Right lobe of liver (tissue), 4 donors: ENCODE results near the gene CLSTN1.

ENCODE experiments used
- POLR2A ChIP-seq: fragments of 450-650 bp; IDR thresholded peaks from one replicate; pipeline ENCODE4 v1.6.1; 2017; ENCODE audit warnings: antibody characterized with exemption, mild to moderate bottlenecking
- TF ChIP-seq, protein P1 (sequence below), 4 donors: fragments of 200-600 bp in 3 of 4; fragments of 450-650 bp in 1 of 4; IDR thresholded peaks; one replicate each; pipeline versions ENCODE4 v1.5.1 to v1.8.0; 2016 to 2022; ENCODE audit warnings: antibody characterized with exemption in 4 of 4, mild to moderate bottlenecking in 2 of 4
- donor health status: DM: no; HTN: no; CAD: no.
- donor health status: DM: no; HTN: no; CAD: no.
- donor health status: DM: no; HTN: yes; CAD: no.

DNA sequence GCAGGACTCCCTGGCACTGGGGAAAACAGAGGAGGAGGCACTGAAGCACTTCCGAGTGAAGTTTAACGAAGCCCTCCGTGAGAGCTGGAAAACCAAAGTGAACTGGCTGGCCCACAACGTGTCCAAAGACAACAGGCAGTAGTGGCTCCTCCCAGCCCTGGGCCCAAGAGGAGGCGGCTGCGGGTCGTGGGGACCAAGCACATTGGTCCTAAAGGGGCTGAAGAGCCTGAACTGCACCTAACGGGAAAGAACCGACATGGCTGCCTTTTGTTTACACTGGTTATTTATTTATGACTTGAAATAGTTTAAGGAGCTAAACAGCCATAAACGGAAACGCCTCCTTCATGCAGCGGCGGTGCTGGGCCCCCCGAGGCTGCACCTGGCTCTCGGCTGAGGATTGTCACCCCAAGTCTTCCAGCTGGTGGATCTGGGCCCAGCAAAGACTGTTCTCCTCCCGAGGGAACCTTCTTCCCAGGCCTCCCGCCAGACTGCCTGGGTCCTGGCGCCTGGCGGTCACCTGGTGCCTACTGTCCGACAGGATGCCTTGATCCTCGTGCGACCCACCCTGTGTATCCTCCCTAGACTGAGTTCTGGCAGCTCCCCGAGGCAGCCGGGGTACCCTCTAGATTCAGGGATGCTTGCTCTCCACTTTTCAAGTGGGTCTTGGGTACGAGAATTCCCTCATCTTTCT lies 96.7 kb downstream of the CLSTN1 start:
- TF ChIP-seq, protein P1, sequence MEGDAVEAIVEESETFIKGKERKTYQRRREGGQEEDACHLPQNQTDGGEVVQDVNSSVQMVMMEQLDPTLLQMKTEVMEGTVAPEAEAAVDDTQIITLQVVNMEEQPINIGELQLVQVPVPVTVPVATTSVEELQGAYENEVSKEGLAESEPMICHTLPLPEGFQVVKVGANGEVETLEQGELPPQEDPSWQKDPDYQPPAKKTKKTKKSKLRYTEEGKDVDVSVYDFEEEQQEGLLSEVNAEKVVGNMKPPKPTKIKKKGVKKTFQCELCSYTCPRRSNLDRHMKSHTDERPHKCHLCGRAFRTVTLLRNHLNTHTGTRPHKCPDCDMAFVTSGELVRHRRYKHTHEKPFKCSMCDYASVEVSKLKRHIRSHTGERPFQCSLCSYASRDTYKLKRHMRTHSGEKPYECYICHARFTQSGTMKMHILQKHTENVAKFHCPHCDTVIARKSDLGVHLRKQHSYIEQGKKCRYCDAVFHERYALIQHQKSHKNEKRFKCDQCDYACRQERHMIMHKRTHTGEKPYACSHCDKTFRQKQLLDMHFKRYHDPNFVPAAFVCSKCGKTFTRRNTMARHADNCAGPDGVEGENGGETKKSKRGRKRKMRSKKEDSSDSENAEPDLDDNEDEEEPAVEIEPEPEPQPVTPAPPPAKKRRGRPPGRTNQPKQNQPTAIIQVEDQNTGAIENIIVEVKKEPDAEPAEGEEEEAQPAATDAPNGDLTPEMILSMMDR (IDR thresholded peaks at IDR 0.05): no peak
- TF ChIP-seq POLR2A: no peak
